Activated CD8-positive, alpha-beta memory T cell treated with anti-CD3 and anti-CD28 coated beads, Interleukin-2, amount 50 U/mL, for 24 hours (primary cell): Measurements from ENCODE around the gene MUC22.
"Not testable (repeated sequence)": the region's sequence is repeated elsewhere in the genome, so short reads cannot be mapped to it uniquely, and the experiment has no call there.

Experiments
- DNase-seq: peaks from one replicate; pipeline ENCODE4 v3.0.0-alpha.2; 2020; ENCODE audit errors: extremely low read depth

The MUC22 gene

DNA sequence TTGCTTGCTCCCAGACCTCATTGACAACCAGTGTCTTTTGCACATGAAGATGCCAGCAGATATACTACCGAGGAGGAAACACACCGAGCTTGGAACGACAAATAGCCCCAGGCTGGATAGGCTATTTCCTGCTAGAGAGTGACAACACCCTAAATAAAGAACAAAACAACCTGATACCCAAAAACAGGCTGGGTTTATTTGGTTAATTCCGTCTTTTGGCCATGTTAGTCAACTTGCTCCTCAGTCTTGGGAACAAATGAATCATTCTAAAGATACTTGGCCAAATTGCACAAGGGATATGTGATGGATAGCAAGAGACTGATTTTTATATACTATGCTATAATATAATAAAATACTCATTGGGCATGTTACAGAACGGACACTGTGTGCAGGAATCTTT is 11.5 kb upstream of the MUC22 start:
- no peak for DNase-seq

- DNase-seq, result not testable (repeated sequence)
These were observed 10.0 kb upstream of the MUC22 start for GRCh38 chr6:31000067-31000860.

DNA sequence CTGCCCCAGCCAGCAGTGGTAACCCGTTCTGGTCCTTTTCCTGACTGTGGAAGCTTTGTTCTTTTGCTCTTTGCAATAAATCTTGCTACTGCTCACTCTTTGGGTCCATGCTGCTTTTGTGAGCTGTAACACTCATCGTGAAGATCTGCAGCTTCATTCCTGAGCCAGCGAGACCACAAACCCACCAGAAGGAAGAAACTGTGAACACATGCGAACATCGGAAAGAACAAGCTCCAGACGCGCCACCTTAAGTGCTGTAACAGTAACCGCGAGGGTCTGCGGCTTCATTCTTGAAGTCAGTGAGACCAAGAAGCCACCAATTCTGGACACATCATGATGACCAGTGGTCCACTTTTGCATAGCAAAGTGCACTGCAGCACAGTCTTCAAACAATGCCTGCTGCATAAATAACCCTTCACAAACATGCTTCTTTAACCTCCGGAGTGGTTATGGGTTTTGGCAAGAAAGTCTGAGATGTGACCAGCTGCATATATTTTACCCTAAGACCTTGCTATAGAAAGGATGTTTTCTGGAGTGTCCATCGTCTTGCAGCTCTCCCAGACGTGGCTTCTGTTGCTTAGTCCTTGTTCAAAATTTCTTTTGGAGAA is 8.9 kb upstream of the MUC22 start:
- DNase-seq, result no peak

DNA sequence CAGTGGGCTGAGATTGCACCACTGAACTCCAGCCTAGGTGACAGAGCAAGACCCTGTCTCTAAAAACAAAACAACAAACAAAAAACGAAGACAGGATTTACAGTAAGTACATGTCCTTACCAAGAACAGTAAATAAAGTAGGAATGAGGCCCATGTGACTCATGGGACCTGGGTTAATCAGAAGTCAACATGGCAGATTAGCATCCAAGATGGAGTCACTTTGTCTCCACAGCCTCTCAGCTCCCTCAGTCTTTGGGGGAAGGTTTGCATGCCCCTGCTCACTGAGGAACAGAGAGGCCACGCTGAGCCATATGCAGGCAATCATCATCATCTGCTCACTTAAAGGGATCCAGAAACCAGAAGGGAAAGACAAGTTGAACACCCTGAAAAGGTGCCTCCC is 7.8 kb upstream of the MUC22 start:
- no peak for DNase-seq

DNA sequence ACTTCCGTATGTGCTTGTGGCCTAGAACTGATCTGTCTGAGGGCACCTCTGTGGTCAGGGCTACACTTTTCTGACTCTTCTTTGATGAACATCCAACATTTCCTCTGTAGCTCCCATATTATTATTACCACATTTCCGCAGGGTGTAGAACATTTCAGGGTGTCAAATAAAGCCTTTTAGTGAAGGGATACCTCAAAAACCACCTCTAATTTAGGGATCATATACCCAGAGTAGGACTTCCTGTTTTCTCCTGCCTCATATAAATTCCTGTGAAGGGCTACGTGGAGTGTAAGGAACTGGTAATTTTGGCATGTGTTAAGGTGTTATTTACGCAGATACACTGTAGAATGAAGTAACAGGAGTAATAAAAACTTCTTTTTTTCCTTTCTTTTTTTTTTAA is 5.5 kb upstream of the MUC22 start:
- DNase-seq, result no peak

- DNase-seq, result no peak
These were observed 4.8 kb upstream of the MUC22 start for GRCh38 chr6:31005249-31006020.

GRCh38 chr6:31007694-31008093 is 2.6 kb upstream of the MUC22 start:
- DNase-seq, result no peak

- no peak for DNase-seq
These were observed 2.1 kb upstream of the MUC22 start for GRCh38 chr6:31008165-31008564.

DNA sequence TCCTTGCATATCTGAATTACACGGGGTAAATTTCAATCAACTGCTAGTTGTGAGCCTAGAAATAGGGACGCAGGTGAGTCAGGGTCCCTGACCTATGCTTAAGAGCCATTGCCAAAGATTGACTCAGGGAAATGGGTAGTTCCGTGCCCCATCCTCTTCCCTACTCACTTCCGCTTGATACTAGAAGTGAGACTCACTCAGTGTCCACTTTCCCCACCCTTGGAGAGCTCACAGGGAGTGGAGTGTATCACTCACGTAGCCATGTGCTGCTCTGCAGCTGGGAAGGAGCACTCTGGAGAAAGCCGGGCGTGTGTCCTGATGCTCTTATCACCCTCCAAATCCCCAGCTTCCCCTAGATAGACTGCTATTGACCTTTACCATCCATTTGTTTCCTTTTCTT is 543 bp upstream of the MUC22 start:
- DNase-seq, result no peak

DNA sequence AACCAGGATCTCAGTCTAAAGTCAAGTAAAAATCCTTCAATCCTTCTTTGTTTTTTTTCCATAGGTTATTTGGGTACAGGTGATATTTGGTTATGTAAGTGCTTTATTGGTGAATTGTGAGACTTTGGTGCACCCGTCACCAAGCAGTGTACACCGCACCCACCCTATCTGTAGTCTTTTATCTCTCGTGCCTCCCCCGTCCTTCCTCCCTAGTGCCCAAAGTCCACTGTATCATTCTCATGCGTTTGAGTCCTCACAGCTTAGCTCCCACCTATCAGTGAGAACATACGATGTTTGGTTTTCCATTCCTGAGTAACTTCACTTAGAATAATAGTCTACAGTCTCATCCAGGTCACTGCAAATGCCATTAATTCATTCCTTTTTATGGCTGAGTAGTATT is 879 bp downstream of the MUC22 start:
- no peak for DNase-seq

GRCh38 chr6:31016659-31017299 is 6.5 kb downstream of the MUC22 start:
- DNase-seq, result no peak

DNA sequence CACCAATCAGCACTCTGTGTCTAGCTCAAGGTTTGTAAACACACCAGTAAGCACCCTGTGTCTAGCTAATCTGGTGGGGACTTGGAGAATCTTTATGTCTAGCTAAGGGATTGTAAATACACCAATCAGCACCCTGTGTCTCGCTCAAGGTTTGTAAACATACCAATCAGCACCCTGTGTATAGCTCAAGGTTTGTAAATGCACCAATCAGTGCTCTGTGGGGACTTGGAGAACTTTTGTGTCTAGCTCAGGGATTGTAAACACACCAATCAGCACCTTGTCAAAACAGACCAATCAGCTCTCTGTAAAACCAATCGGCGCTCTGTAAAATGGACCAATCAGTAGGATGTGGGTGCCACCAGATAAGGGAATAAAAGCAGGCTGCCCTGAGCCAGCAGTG is 7.2 kb downstream of the MUC22 start:
- DNase-seq, result not testable (repeated sequence)

DNA sequence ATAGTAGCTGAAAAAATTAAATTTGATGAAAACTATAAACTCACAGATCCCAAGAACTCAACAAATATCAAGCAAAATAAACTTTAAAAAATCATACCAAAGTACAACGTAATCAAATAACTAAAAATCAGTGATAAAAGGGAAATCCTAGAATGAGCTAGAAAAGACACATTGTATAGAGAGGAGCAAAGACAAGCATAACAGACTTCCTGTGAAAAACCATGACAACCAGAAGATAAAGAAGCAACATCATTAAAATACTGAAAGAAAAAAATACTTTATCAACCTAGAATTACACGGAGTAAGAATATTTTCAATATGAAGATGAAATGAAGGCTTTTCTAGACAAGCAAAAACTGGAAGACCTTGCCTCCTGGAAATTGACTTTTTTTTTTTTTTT is 9.8 kb downstream of the MUC22 start:
- DNase-seq, result no peak

GRCh38 chr6:31020631-31021255 is 10.5 kb downstream of the MUC22 start:
- not testable (repeated sequence) for DNase-seq

DNA sequence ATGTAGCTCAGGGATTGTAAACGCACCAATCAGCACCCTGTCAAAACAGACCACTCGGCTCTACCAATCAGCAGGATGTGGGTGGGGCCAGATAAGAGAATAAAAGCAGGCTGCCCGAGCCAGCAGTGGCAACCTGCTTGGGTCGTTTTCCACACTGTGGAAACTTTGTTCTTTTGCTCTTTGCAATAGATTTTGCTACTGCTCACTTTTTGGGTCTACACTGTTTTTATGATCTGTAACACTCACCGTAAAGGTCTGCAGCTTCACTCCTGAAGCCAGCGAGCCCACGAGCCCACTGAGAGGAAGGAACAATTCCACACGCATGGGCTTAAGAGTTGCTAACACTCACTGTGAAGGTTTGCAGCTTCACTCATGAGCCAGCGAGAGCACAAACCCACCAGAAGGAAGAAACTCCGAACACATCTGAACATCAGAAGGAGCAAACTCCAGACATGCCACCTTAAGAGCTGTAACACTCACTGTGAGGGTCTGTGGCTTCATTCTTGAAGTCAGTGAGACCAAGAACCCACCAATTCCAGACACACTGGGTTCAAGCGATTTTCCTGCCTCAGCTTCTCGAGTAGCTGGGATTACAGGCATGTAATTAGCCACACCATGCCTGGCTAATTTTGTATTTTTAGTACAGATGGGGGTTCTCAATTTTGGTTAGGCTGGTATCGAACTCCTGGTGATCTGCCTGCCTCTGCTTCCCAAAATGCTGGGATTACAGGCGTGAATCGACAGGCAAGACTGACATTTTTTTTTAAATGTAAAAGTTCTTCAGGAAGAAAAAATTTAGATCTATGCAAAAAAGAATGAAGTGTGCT is 11.6 kb downstream of the MUC22 start:
- not testable (repeated sequence) for DNase-seq

DNA sequence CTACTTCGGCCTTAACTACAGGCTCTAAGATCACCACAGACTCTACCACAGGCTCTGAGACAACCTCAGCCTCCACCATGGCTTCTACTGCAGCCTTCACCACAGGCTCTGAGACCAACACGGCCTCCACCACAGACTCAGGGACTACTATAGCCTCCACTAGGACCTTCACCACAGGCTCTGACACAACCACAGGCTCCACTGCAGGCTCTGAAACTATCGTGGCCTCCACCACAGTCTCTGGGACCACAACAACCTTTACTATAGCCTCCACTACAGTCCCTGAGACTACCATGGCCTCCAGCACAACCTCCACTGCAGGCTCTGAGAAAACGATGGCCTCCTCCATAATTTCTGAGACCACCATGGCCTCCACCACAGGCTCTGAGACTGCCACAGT is 15.3 kb downstream of the MUC22 start:
- DNase-seq, result no peak

GRCh38 chr6:31031095-31031494 is 20.8 kb downstream of the MUC22 start:
- no peak for DNase-seq

GRCh38 chr6:31033075-31033474 is 22.8 kb downstream of the MUC22 start:
- no peak for DNase-seq

DNA sequence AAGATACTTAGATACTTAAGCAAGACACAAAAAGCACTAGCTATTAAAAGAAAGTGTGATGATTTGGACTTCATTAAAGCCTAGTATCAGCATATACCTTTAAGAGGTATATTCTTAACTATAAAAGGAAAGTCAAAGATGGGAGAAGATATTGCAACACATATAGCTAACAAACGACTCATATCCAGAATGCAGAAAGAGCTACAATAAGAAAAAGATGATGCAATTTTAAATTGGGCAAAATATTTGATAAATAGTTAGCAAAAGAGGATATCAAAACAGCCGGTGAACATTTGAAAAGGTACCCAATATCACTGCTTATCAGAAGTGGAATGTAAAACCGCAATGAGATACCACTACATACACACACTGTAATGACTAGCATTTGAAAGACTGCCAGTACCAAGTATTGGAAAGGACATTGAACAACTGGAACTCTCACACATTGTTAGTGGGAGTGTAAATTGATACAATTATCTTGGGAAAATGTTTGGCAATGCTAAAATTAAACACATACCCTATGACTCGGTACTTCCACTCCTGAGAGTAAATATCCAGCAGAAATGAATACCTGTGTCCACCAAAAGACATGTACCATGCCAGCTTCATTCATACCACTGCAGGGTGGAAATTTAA is 25.7 kb downstream of the MUC22 start:
- no peak for DNase-seq

- no peak for DNase-seq
These were observed 26.9 kb downstream of the MUC22 start for GRCh38 chr6:31037169-31037568.

DNA sequence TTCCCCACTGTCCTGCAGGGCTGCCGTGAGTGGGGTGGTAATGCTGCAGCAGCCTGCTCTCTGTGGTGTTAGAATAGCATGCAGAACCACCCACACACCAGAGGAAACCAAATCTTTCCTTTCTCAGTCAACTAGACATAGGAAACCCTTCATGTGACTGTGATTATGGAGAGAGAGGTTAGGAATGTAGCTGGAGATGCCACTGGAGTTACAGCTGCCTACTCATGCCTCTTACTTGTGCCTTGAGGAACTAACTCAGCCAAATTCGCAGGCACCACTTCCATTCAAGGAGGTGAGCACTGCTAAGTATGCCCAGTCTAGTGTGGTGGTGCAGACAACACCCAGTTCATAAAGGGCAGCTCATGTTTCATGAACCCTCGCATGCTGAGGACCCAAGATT is 27.4 kb downstream of the MUC22 start:
- no peak for DNase-seq
